Hematopoietic multipotent progenitor cell (in vitro differentiated cells): ENCODE results near the gene KAT2B. TPM values are rescaled to one million over a fixed set of nuclear protein-coding genes. Genes with fewer than 3 reads are reported as not detected.

Experiments
- DNase-seq, 3 donors: peaks; one replicate each; pipeline ENCODE4 v3.0.0-alpha.2; 2011 to 2015; ENCODE audit warnings: low read depth in 2 of 3, low spot score in 2 of 3
- total RNA-seq: library from RNA; depleted of rRNA; stranded (reverse); fragments of >200 nt; gene quantifications from one replicate; pipeline ENCODE4 v1.2.3, GENCODE V29; 2012

The KAT2B gene
- total RNA-seq, 1 donor = 4.6 TPM

DNA sequence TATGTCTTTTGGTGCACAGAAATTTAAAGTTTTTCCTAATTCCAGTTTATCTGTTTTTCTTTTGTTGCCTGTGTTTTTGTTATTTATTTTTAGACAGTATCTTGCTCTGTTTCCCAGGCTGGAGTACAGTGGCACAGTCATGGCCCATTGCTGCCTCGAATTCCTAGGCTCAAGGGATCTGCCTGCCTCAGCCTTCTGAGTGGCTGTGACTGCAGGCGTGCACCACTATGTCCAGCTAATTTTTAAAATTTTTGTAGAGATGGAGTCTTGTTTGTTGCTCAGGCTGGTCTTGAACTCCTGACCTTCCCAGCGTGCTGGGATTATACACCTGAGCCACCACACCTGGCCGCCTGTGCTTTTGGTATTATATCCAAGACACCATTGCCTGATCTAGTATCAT lies 22.8 kb downstream of the KAT2B start:
- DNase-seq = no peak

DNA sequence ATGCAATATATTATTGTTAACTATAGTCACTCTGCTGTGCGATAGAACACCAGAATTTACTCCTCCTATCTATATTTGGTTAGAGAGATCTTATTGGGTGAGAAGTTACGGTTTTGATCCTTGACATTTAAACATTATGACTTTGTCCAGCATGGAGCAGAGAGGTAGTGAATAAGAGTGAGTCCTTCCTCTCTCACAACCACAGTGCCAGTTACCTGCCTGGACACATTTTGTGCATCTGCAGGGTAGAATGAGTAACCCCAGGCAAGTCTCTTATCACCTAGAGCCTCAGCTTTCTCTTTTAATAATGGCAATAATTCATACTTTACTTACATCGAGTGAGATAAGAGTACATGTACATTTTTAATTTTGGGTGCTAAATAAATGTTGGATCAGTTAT lies 24.1 kb downstream of the KAT2B start:
- no peak for DNase-seq

DNA sequence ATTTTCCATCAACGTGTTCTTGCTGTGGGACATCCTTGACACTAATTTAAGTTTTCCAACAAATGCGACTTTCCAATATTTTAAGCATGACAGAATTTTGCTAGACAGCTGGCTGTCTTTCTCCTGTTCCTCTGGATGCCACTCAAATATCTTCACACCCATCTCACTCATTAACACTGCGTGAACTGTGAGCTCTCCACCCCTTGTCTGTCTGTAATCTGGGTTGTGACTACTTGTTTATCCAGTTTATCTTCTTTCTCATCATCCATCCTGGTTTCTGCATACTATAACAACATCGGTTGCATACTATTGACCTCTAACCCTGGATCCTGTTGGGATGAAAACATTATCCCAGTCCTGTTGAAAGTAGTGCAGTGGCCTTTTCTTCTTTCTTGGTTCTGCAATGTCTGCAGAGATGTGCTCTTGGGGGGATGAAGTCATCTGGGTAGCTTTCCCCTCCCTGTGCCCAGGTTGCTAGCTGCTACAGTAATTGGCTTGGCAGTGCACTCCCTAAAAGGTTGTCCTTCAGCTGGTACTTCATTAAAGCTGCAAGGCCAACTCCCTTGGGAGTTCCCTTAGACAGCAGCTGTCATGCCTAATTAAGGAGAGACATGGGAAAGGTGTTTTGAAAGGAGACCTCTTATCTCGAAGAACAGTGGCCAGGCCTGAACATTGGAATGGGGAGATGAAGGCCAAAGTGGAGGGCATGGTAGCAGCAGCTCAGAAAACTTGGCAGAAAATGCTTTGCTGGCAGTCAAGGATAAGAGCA lies 24.7 kb downstream of the KAT2B start:
- no peak for DNase-seq

DNA sequence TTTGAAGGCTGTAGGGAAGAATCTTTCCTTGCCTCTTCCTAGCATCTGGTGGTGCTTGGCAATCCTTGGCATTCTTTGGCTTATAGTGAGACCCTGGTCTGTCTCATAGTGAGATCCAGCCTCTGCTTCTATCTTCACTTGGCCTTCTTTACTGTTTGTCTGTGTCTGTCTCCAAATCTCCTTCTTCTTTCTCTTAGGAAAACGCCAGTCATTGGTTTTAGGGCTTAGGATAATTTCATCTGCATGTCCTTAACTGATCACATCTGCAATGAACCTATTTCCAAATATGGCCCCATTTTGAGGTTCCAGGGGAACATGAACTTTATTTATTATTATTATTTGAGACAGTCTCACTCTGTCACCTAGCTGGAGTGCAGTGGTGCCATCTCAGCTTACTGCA lies 25.8 kb downstream of the KAT2B start:
- no peak for DNase-seq

DNA sequence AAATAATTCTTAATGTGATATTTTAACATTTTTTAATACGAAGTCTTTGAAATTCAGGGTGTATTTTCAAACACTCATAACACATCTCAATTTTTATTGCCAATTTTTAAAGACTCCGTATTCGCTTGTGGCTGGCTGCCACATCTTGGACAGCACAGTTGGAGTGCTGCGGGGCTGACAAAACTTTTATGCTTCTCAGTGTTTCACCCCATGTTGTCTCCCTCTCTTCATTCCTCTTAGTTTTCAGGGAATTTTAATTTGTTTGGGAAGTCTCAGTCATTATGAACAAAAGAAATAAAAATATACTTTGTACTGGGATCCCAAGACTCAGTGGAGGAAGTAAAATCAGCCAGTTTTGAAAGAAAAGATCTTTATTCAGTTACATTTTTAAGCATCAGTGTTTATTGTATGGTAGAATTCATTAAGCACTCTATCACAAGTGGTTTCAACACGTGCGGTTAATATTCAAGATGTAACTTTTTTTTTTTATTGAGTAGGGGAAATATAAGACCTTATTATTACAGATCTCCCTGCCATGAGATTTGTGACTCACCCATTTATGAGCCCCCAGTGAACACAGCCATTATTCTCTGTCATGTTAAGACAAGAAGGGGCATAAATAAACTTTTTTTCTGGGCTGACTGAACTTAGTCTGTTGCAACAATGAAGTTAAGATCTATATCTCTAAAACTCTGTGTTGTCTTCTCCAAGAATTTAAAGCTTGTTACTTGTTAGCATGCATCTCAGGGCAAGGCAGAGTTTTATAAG lies 26.8 kb downstream of the KAT2B start:
- DNase-seq = no peak

DNA sequence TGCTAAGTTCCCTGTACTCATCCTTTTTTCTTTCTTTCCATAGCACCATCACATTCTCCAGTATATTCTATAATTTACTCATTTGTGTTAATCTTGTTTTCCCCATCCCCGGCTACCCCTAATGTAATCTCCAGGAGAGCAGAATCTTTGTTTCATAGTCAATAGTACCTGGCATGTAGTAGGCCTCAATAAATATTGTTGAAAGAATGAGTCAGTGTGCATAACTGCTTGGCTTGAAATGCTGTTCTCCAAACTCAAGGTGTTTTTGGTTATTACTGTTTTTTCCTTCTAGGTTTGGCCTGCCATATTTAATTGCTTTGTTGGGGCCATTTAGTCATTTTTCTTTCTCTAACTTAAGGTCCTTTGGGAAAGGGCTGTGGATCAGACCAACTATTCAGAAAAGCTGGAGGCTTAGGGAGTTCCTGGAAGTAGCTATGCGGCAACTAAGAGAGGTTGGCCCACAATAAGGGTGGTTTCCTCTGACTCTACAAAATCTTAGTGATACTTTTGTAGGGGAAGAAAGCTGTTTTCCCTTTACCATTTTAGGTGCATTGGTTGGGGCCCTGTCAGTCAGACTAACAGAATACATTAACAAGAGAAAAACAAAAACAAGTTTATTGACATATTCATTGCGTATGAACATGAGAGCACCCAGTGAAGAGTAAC lies 28.4 kb downstream of the KAT2B start:
- DNase-seq = no peak

DNA sequence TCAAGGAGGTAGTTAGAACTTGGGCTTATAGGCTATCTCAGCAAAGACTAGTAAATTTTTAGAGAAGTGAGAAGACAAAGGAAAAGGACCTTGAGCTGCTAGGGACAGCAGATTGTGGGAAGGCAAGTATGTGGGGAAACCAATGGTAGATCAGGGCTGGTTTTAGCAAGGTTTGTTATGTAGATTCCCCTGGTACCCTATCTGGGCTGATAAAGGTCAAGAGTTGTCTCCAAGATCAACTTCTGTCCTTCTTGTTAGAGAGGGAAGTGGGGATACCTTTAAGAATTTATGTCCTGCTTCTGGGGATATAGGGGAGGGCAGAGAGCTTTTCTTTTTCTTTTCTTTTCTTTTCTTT lies 28.9 kb downstream of the KAT2B start:
- DNase-seq = no peak

DNA sequence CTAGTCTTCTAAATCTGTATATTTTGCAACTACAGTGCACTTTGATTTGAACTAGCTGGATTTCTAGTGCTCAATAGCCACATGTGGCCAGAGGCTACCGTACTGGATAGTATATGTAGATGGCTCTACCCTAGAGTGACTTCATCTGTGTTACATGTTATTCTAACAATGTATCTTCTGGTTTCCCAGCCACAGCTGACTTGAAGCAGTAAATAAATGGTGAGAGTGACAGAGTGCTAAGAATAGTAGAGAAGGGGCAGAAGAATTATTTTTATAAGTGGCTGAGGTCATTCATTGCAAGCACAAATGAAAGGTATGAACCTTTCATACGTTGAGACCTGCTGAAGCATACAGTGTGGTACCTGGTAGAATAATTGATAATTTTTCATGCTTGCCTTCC lies 30.9 kb downstream of the KAT2B start:
- no peak for DNase-seq

DNA sequence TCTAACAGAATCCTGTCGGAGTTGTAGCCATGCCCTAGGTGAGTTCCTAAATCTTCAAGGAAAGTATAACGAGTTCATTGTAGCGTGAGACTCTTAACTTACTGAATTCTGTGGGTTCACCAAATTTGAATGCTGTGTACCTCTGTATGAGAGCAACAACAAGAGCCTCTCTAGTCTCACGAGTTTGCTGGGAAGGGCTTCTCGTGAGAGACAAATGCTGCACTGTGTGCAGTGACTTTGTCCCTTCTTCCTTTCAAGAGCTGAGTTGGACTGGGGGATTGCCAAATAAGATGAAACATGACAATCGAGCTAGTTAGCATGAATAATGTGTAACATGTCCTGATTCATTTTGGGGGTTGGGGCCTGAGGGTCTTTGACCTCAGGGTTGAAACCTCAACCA lies 32.2 kb downstream of the KAT2B start:
- no peak for DNase-seq

DNA sequence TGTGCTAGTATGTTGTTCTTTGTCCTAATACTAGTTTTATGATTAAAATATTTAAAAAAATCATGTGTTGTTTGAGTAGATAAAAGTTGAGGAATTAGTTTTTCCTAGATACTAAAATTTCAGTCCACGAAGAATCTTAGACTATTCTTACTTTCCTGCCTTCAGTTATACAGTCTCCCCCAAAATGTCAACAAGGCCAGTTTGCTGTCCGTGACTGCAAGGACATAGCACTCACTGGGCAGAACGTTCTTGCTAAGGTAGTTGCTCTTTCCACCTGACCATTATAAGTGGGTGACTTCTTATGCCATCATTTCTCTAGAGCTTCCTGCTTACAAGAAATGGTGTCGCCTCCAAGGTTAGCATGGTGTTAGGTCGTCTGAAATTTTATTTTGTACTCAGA lies 32.8 kb downstream of the KAT2B start:
- no peak for DNase-seq

DNA sequence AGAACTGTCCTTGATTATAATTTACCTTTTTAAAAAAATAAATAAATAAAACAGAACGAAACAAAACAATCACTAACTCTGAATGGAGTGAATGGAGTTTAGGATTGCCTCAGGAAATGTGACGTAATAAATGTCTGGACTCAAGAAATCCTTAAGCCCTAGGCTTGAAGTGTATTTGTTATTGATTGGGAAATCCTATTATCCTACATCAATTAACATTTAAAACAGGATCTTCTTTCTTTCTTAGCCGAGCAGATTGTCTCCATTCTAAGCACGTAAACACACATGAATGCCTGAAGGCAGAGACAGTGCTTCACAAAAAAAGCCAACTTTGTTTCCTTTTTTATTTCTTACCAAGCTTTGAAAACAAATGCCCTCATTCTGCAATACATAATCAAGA lies 33.4 kb downstream of the KAT2B start:
- no peak for DNase-seq

DNA sequence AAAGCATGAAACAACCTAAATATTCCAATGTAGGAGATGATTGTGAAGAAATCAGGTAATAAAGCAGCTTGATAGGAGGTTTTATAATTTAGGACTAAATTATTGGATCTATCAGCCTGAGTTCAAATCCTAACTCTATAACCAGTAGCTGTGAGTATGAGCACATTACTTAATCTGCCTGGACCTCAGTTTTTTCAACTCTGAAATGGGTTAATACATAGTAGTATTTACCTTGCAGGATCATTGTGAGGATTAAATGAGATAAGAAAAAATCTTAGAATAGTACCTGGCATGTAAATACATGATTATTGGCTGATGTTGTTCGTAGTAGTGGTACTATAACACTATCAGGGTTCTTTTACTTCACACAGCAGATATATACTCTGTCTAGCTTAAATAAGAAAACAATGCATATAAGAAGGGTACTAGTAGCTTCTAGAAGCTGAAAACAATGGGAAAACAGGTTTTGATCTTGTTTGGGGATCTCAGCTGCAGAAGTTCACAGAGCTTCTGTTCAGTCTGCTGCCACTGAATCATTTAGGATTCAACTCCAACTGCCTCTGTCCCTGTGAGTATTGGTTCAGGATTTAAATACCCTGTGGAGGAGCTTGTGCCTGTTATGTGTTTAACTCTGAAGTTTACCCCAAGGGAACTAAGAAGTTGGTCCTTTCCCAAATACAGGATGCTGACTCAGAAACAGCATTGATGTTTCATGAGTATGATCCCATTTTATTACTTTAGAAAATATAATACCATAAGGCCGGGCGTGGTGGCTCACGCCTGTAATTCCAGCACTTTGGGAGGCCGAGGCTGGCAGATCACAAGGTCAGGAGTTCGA lies 34.2 kb downstream of the KAT2B start:
- no peak for DNase-seq

DNA sequence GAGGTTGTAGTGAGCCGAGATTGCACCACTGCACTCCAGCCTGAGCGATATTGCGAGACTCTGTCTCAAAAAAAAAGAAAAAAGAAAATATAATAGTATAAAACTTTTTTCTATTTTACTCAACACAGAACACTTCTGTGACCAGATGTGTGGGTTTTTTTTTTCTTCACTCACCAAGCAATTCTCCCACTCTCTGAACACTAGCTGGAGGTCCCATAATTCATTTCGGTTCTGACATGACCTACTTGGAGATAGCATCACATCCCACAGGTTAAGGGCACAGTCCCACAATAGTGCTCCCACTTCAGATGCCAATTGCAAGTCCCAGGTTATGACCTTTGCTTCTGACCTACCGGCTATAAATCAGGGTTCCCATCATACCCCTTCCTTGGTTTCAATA lies 35.0 kb downstream of the KAT2B start:
- DNase-seq = no peak

DNA sequence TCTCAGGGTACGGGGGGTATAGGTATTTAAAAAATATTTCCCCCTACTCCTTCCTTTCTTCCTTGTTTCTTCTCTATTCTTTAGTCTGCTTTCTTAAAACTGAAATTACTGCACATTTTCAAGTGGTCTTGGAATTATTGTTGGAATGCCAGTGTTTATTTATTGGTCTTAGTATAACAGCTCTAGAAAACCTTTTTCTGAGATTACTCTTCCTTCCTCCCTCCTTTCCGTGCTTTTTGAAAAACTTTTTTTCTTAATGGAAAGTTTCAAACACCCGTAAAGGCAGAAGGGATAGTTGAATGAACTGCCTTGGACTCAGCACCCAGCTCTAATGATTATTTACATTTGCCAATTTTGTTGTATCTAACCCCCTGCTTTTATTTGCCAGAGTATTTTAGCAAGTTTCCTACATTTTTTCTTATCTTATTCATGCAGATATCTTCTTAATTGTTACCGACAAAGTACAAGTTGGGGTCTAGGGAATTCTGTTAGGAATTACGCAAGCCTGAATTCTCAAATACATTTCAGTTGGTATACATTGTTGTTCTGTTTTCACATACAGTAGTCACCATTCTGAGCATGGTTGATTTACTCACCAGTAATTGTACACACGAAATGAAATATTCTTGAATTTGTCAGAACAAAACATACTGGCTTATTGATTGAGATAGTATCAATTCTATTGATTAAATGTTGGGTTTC lies 36.2 kb downstream of the KAT2B start:
- DNase-seq = no peak

DNA sequence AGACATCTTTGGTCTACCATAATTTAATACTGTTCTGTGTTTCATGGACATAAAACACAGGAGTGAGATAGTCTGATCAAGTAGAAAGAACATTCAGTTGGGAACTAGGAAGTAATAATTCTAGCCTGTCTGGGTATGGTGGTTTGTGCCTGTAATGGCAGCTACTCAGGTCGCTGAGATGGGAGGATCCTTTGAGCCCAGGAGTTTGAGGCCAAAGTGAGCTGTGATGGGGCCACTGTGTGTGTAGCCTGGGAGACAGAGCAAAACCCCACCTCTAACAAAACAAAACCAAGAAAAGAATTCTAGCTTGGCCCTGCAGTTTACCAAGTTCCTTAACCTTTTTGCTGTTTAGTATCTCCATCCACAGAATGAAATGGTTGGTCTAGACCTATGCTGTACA lies 36.8 kb downstream of the KAT2B start:
- no peak for DNase-seq

DNA sequence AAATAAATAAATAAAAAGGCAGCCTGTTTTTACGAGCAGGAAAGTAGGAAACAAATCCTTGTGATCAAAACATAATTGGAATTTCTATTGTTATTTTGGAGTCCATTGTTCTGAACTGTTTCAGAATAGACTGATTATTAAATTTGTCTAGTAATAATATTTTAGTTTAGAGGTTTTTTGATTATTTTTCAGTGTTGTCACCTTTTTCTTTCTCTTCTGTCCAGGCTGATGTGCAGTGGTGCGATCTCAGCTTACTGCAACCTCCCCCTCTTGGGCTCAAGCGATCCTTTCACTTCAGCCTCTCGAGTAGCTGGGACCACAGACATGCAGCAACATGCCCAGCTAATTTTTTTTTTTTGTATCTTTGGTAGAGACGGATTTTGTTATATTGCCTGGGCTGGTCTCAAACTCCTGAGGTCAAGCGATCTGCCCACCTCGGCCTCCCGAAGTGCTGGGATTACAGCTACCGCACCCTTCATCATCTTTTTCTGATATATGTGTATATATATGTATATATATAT lies 38.0 kb downstream of the KAT2B start:
- DNase-seq = no peak

DNA sequence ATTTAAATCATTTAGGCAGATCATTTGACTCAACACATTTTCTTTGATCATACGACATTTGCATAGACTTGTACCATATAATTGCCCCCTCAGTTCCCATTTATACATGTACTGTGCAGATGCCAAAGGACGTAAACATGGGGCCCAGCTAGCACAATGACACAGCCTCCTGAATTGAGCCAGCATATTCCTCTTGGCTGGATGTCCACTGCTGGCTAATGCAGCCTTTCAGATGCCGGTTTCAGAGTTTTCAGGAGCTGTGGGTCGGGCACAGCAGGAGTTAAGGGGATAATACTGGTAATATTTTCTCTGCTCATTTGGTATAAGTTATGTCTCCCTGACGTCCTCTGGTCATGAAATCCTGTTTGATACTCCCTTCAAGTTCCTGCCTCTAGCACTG lies 39.4 kb downstream of the KAT2B start:
- DNase-seq = no peak

DNA sequence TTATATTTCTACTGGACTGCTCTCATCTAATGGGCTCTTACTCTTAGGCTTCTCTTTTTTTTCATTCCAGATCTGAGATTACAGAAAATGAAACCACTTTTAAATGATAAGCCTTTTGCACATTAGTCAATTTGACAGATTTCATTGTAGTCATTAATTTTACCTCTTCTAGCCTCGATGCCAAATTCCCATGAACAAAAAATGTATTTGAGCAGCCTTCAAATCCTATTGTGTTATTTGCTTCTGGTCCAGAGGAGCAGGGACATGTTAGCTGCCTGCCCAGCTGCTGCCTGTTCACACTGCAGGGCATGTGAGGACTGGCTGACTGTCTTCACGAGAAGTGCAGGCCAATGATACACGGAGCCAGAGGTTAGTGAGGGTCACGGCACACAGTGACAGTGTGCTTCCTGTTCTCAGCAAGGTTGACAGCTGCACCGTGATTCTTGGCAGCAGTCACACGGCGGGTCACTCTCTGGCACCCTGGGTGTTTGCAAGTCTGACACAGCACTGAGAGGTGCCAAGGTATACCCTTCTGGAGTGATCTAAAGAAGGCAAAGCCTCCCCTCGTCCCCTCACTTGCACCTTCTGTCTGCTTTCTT lies 40.8 kb downstream of the KAT2B start:
- peak in 2 of 3 donors; percentile 23 to 39 for DNase-seq

DNA sequence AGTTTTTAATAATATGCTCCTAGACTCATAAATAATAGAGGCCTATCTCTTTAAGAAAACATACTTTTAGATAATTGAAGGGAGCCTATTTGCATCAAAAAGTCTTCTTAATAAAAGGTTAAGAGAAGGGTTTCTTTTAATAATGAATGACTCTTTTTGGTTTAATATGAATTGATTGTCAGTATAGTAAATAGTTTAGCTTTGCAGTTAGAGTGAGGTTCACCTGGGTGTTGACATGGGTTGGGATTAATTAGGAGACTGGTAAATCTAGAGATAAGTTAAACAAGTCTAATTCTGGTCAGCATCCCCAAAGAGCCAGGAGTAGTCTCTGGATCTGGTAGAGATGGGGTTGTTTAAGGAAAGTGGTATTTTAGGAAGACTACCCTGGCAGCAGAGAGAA lies 43.0 kb downstream of the KAT2B start:
- DNase-seq = no peak

DNA sequence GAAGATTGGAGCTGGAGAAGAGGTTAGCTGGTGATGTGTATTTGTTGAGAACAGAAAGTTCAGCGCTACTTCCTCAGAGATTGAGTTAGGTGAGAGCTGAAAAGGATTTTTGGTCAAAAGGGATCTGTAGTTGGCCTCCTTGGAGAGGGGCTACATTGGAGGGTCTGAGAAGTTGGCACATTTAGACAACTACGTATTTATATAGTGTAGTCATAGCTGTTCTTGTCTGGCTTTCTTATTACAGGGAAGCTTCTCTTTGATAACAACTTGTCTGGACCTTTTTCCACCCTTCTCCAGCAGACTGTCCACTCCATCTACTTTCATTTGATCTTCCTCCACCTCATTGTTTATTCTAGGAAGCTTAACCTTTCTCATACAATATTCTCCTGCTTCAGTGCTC lies 43.7 kb downstream of the KAT2B start:
- DNase-seq = no peak
